HG02759 (cell line): ENCODE data around the gene VWA3B.
"Not testable (repeated sequence)": the region's sequence is repeated elsewhere in the genome, so short reads cannot be mapped to it uniquely, and the experiment has no call there.

Source experiments
- ATAC-seq: cut with Tn5 transposase; IDR thresholded peaks from one replicate; pipeline ENCODE4 v1.9.1; 2021; ENCODE audit warnings: mild to moderate bottlenecking, moderate library complexity; ENCODE audit not compliant: unreplicated experiment

VWA3B gene

GRCh38 chr2:98086491-98087446 is at the start of gene VWA3B:
Gene VWA3B, plus strand, starts transcription at chr2:98087167. Its CDS starts 5,926 bp downstream, at chr2:98093093.
- peak; percentile 90 for ATAC-seq

DNA sequence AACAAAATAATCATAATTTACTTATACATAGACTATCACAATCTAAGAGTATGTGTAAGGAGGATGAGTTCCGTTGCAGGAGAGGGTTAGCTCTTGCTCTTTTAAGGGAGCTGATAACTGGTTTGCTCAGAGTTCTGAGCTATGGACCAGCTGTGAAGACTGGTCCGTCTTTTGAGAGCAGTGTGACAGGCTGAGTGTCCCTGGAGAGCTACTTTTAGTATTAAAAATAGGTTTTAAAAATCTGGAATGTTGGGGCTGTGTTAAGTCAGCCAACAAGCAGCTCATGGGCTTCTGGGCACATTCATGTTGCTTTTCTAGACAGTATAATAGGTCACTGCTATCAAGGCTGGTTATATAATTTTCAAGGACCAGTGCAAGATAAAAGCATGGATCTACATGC is 49.8 kb upstream of the VWA3B start:
- ATAC-seq, result no peak

DNA sequence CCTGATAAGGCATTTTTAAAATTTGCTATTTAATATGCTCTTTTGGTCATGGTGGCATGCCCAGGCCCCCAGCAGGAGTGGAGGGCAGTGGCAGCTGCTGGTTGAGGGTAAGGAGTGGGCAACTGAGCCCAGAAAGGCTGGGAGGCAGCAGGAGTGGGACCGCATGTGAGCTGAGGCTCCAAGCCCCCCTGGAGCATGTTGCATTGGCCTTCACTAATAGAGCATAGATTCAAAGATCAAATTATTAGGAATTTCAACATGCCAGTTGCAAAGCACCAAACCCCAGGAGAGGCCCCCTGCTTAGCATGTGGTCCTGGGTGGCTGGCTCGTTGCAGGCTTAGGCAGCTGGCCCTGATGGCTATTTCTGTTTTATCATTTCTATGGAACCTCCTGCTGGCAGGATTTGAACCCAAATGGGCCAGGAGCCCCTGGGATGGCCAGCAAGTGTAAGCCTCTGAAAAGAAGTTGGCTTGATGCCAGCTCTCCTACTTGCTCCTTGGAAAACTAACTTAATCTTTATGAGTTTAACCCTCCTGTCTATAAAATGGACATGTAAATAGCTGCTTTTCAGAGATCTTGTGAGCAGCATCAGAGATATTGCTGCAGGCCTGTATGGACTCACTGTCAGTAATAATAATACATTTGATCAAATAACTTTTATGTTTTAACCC is 49.2 kb upstream of the VWA3B start:
- no peak for ATAC-seq

DNA sequence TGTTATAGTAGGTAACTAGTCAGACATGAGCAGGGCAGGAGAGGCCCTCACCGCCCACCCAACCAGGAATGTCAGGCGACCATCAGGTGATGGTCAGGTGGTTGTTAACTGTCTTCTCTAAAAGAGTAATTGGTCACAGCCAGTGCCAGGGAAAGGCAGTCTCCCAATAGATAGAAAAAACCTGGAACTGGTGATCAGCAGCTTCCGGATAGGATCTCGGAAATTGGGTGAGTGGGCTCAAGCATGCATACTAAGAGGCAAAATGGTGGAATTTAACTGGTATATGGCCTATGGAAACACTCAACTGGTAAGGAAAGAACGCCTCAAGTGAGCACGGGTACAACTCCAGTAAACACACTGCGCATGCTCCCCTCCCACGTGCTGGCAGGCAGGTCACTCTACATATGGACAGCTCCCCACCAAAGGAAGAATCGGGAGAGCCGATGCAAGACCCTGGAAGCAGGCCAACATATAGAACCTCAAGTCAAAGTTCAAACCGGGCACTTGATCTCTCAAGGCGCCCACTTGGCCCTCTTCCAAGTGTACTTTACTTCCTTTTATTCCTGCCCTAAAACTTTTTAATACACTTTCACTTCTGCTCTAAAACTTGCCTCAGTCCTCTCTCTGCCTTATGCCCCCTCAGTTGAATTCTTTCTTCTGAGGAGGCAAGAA is 47.7 kb upstream of the VWA3B start:
- no peak for ATAC-seq

GRCh38 chr2:98040331-98040939 is 46.5 kb upstream of the VWA3B start:
- ATAC-seq, result no peak

DNA sequence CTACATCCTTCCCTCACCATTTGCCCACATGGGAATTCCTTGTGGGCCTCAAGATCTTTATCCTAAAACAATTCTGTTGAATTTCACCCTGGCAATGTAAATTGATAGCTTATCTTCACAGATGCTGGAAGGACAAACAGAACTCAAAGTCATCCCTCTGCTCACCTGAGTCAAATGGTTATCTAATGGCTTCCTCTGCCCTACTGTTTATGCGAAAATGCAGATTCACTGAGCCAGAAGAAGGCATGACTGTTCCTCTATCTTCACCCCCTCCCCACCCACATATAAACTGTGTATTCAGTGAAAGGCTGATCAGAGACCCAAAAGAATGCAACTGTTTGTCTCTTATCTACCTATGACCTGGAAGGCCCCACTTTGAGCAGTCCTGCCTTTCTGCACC is 43.9 kb upstream of the VWA3B start:
- ATAC-seq, result no peak

DNA sequence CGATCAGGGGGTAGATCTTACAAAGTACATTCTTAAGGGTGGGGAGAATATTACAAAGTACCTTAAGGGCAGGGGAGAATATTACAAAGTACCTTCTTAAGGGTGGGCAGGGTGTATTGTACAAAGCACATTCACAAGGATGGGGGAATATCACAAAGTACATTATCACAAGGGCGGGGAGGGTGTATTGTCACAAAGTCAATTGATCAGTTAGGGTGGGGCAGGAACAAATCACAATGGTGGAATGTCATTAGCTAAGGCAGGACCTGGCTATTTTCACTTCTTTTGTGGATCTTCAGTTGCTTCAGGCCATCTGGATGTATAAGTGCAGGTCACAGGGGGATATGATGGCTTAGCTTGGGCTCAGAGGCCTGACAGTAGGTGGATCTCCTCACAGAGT is 42.2 kb upstream of the VWA3B start:
- not testable (repeated sequence) for ATAC-seq

DNA sequence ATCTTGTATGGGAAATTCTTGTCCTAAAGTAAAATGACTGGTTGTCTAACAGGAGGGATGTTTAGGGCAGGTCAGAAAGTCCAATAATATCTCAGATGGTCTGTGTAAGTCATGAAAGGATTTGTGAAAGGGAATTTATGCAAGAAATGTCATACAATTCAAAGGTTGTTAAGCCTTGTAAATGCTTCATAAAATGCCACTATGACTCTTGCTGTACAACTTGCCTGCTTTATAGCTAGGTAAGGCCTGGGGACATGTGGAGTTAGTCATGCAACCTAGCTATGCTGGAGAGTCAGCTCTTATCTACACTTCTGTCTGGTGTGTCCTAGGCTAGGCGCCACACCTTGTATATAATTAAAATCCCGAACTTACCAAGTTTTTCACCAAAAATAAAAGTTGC is 36.9 kb upstream of the VWA3B start:
- no peak for ATAC-seq

- ATAC-seq, result no peak
These were observed 28.6 kb upstream of the VWA3B start for GRCh38 chr2:98058191-98058975.

DNA sequence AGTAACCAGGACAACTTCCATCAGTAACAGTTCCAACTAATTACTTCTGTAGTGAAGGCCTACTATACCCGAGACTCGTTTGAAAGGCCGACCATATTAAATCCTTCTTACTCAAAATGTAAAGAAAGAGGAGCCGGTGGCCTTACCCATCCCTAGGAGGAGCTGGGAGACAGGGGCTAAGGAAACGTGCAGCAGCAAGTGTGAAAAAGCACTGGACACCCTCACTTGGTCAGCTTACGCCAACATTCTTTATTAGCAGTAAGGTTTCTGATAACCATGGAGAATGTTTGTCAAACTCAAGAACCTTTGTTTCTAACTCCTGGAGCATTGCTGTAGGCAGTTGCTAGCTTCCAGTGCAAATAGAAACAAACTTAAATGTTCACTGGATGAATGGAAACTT is 26.7 kb upstream of the VWA3B start:
- no peak for ATAC-seq

DNA sequence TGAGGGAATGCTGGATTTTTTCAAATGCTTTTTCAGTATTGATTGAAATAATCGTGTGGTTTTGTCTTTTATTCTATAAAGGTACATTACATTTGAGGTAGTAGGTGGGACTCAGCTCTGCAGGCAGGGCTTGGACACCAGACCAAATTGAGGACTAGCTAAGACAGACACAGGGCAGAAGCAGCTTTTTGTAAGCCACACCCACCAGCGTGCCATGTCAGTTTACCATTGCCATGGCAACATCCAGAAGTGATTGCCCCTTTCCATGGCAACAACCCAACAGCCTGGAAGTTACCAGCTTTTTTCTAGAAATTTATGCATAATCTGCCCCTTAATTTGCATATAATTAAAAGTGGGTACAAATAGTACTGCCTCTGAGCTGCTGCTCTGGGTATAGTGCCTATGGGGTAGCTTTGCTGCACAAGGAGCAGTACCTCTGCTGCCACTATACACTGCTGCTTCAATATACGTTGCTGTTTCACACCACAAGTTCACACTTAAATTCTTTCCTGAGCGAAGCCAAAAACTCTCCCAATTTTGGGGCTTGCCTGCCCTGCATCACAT is 23.6 kb upstream of the VWA3B start:
- ATAC-seq, result no peak

DNA sequence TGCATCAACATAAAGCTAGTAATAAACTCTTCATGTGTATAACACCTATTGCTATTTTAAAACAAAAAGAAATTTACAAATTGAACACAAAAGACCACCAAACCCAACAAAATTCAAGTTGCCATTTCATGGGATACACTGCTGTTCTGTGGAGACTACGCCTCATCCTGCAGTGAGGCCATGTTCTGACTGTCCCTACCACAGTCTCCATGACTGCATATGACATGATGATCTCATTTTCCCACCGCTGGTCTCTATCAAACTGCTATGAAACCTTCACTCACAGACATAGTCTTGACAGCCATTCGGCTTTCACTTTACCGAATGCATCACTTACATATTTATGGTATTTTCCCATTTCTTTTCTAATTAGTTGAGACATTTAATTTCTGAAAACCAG is 21.2 kb upstream of the VWA3B start:
- ATAC-seq, result no peak

- no peak for ATAC-seq
These were observed 19.8 kb upstream of the VWA3B start for GRCh38 chr2:98067160-98067559.

DNA sequence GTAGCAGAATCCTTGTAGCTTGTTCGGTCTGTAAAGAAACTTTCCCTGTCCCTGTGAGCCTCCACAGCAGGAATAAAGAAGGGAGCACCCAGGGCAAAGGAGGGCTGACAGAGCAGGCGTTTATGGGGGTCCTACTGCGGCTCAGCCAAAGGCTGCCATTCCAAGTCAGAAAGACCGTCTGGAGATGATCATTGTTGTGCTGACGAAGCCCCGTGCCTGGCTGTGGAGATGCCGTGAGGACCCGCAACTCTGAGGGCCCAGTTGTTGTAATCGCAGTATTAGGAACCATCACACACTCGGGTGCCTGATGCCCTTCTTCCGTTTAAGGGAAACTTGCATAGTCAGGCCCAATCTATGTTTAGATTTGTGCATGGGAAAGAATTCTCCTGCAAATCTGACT is 16.9 kb upstream of the VWA3B start:
- no peak for ATAC-seq

DNA sequence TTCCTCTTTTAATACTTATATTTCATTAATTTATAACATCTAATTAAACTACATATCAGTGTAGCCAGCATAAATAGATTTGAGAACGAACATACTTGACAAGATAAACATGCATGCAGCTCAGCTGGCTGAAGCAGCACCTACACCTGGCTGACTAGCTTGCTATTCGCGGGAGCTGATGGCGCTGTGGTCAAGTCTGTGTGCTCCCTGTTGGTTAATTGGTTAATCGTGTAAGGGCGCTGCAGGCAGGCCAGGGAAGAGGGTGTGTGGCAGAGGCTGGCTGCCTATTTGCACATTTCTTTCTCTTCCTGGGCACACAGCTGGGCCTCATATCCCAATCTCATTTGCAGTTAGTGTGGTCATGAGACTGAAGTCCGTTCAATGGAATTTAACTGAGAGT is 14.5 kb upstream of the VWA3B start:
- ATAC-seq, result no peak

- ATAC-seq, result no peak
These were observed 8.3 kb upstream of the VWA3B start for GRCh38 chr2:98078701-98079100.

- no peak for ATAC-seq
These were observed 2.7 kb upstream of the VWA3B start for GRCh38 chr2:98084151-98084868.

GRCh38 chr2:98084869-98085238 is 2.1 kb upstream of the VWA3B start:
- no peak for ATAC-seq

DNA sequence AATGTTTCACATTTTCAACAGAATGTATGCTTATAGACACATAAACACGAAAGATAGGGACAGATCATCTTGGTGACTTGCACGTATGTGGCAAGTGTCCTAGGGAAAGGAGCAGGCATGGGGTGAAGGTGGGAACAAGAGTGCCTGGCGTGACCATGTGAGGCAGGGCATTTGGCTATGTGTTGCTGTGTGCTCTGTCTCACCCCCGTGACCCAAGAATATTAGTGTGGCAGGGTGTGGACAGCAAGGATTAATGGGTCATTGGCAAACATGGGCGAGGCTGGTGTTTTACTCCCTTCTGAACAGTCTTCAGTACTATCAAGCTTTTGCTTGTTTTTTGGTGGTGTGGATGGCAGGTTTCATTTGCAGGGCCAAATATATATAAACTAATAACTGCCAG is 1.3 kb upstream of the VWA3B start:
- ATAC-seq, result no peak
